K562 (cell line): Measurements from ENCODE around the gene KCNF1. TPM values are rescaled to one million over a fixed set of nuclear protein-coding genes. Genes with fewer than 3 reads are reported as not detected.

ENCODE experiments used
- ATAC-seq: fragments of 200-7000 bp; cut with Tn5 transposase; 3 replicates; pipeline ENCODE4 v1.9.1; 2020; ENCODE audit warnings: moderate library complexity
- BruUV-seq: library from RNA; stranded (reverse); fragments of 400-500 nt; replicated peaks from 2 replicates; lab custom pipeline; 2021; lab: Mats Ljungman, UMichigan
- CTCF ChIA-PET: fragments of 300-600 bp; formaldehyde crosslinking; extraction: SDS; loops from one replicate; lab custom pipeline; 2021; ENCODE audit warnings: low intra/inter-chr PET ratio; lab: Yijun Ruan, JAX
- POLR2A ChIA-PET: fragments of 300-600, 350-650 bp; sonication (Branson Sonifier 250); formaldehyde crosslinking; extraction: SDS; loops from one replicate; lab custom pipeline; 2021; ENCODE audit warnings: antibody characterized with exemption, inconsistent platforms; lab: Yijun Ruan, JAX
- DNase-seq, 4 experiments: peaks; one replicate each; pipeline versions ENCODE4 v3.0.0 to v3.0.0-alpha.2; 2011 to 2018; ENCODE audit warnings: low spot score in 3 of 4, mixed read lengths in 3 of 4; ENCODE audit errors: extremely low read depth in 1 of 4
- FAIRE-seq: peaks from 2 replicates; lab custom pipeline; 2011; peaks lifted over from hg19 to GRCh38; lab: Jason Lieb, UNC
- H2AFZ ChIP-seq: 2 replicates; pipeline ENCODE4 v1.6.0; 2011; ENCODE audit warnings: low read depth, low read length, control low read depth, inconsistent platforms
- H3K27ac ChIP-seq: fragments of 200-600 bp; 3 replicates; pipeline ENCODE4 v1.8.0; 2011; ENCODE audit warnings: low read depth, mild to moderate bottlenecking, control low read depth, inconsistent platforms, low read length, moderate library complexity, mixed read lengths; ENCODE audit errors: extremely low read depth
- H3K27me3 ChIP-seq, 2 experiments: fragments of 300-600 bp in 1 of 2; 2 replicates in 1 of 2; 3 replicates in 1 of 2; pipeline versions ENCODE4 v1.6.0 to v1.8.0; 2011; ENCODE audit warnings: inconsistent platforms in 2 of 2, low read length in 2 of 2, mild to moderate bottlenecking in 1 of 2, mixed read lengths in 1 of 2, moderate library complexity in 1 of 2; ENCODE audit not compliant: control insufficient read depth in 2 of 2, insufficient read depth in 2 of 2
- H3K36me3 ChIP-seq: fragments of 300-600 bp; 3 replicates; pipeline ENCODE4 v1.8.0; 2011; ENCODE audit warnings: mild to moderate bottlenecking, low read length, inconsistent platforms; ENCODE audit not compliant: control insufficient read depth, insufficient read depth
- H3K4me1 ChIP-seq, 2 experiments: fragments of 200-600 bp in 1 of 2; replicated peaks in 1 of 2; 2 replicates in 1 of 2; 3 replicates in 1 of 2; pipeline versions ENCODE4 v1.5.1 to v1.8.0; 2011; ENCODE audit warnings: inconsistent platforms in 2 of 2, low read length in 2 of 2, mild to moderate bottlenecking in 1 of 2, mixed read lengths in 1 of 2, moderate library complexity in 1 of 2; ENCODE audit not compliant: control insufficient read depth in 2 of 2, insufficient read depth in 2 of 2
- H3K4me2 ChIP-seq: 2 replicates; pipeline ENCODE4 v1.6.1; 2011; ENCODE audit warnings: low read length, control low read depth, inconsistent platforms, mixed read lengths; ENCODE audit not compliant: insufficient read depth
- H3K4me3 ChIP-seq: fragments of 200-600 bp; sonication (generic), shearing (Covaris generic); 2 replicates; pipeline ENCODE4 v1.5.1; 2016; ENCODE audit warnings: control low read depth, inconsistent platforms
- H3K79me2 ChIP-seq: fragments of 200-600 bp; 3 replicates; pipeline ENCODE4 v1.8.0; 2011; ENCODE audit warnings: low read length, inconsistent platforms; ENCODE audit not compliant: control insufficient read depth, insufficient read depth
- H3K9ac ChIP-seq, 2 experiments: 2 replicates each; pipeline versions ENCODE4 v1.6.0 to v1.6.1; 2011; ENCODE audit warnings: low read depth in 2 of 2, low read length in 2 of 2, control low read depth in 1 of 2, inconsistent platforms in 1 of 2, mild to moderate bottlenecking in 1 of 2, mixed read lengths in 1 of 2; ENCODE audit not compliant: insufficient read depth in 1 of 2
- H3K9me1 ChIP-seq: one replicate; pipeline ENCODE4 v1.6.0; 2011; ENCODE audit warnings: inconsistent platforms, mild to moderate bottlenecking, low read length, moderate library complexity; ENCODE audit not compliant: control insufficient read depth, insufficient read depth
- H3K9me3 ChIP-seq: replicated peaks from 2 replicates; pipeline ENCODE4 v1.5.1; 2011; ENCODE audit warnings: low read depth, low read length, inconsistent platforms; ENCODE audit not compliant: control insufficient read depth, insufficient read depth
- H4K20me1 ChIP-seq: replicated peaks from 2 replicates; pipeline ENCODE4 v1.6.1; 2011; ENCODE audit warnings: low read length, inconsistent platforms, mixed read lengths; ENCODE audit not compliant: control insufficient read depth, insufficient read depth
- CGGBP1 ChIP-seq: fragments of 250-450 bp; sonication (Bioruptor Pico); IDR thresholded peaks from 2 replicates; pipeline ENCODE4 v1.9.0; 2021; ENCODE audit warnings: mild to moderate bottlenecking
- CTBP1 ChIP-seq: fragments of 450-650 bp; IDR thresholded peaks from 2 replicates; pipeline ENCODE4 v1.6.1; 2016; ENCODE audit warnings: borderline replicate concordance
- DNMT1 ChIP-seq: fragments of 450-650 bp; IDR thresholded peaks from 2 replicates; pipeline ENCODE4 v1.6.1; 2016; ENCODE audit warnings: antibody characterized with exemption, mild to moderate bottlenecking
- HDAC8 ChIP-seq: fragments of 450-650 bp; IDR thresholded peaks from 2 replicates; pipeline ENCODE4 v1.6.1; 2016; ENCODE audit warnings: mild to moderate bottlenecking, missing genetic modification characterization, moderate library complexity, missing compliant biosample characterization
- MED1 ChIP-seq: sonication (generic); formaldehyde crosslinking; IDR thresholded peaks from 2 replicates; pipeline ENCODE4 v1.8.1; 2023; ENCODE audit warnings: missing genetic modification reagents, borderline replicate concordance
- MYBL2 ChIP-seq, 2 experiments: fragments of 450-650 bp in 1 of 2; sonication (generic) in 1 of 2; formaldehyde crosslinking in 1 of 2; IDR thresholded peaks; 2 replicates each; pipeline versions ENCODE4 v1.6.1 to v1.8.1; 2017 to 2022; ENCODE audit warnings: borderline replicate concordance in 1 of 2, inconsistent platforms in 1 of 2, low read depth in 1 of 2, mild to moderate bottlenecking in 1 of 2, missing genetic modification reagents in 1 of 2, moderate library complexity in 1 of 2
- NR0B1 ChIP-seq: fragments of 450-650 bp; IDR thresholded peaks from one replicate; pipeline ENCODE4 v1.6.1; 2018; ENCODE audit warnings: mild to moderate bottlenecking, moderate library complexity; ENCODE audit not compliant: partially characterized antibody
- NR3C1 ChIP-seq: sonication (generic); formaldehyde crosslinking; IDR thresholded peaks from 2 replicates; pipeline ENCODE4 v1.8.1; 2022; ENCODE audit warnings: missing genetic modification reagents
- PHB2 ChIP-seq: fragments of 450-650 bp; IDR thresholded peaks from 2 replicates; pipeline ENCODE4 v1.6.1; 2017; ENCODE audit warnings: low read depth
- TBL1XR1 ChIP-seq, 2 experiments: IDR thresholded peaks; 2 replicates each; pipeline ENCODE4 v1.6.1; 2012; ENCODE audit warnings: improper control_type of control experiment in 2 of 2, low read length in 2 of 2, mild to moderate bottlenecking in 1 of 2
- TEAD2 ChIP-seq: fragments of 450-650 bp; IDR thresholded peaks from 2 replicates; pipeline ENCODE4 v1.6.1; 2016; ENCODE audit warnings: missing genetic modification characterization, control low read depth, missing compliant biosample characterization
- U2AF2 ChIP-seq: fragments of 200-400 bp; formaldehyde crosslinking; optimal IDR thresholded peaks from 2 replicates; pipeline ENCODE3; 2017; ENCODE audit warnings: low read depth, mild to moderate bottlenecking, low read length
- ZC3H4 ChIP-seq: sonication (generic); formaldehyde crosslinking; IDR thresholded peaks from 2 replicates; pipeline ENCODE4 v1.9.0; 2021; ENCODE audit warnings: missing genetic modification reagents, borderline replicate concordance
- ZNF586 ChIP-seq: fragments of 450-650 bp; formaldehyde crosslinking; conservative IDR thresholded peaks from 2 replicates; pipeline ENCODE4 v1.4.0; 2020; ENCODE audit warnings: mild to moderate bottlenecking, moderate library complexity
- WGBS: fragments of 100-300 bp; shearing (Covaris generic); methylation state at CpG from one replicate; pipeline ENCODE4 v1.1.6; 2016; ENCODE audit warnings: low coverage, mixed read lengths; ENCODE audit not compliant: insufficient coverage; ENCODE audit errors: missing lambda C conversion rate; 5-methylcytosine and 5-hydroxymethylcytosine counted together
- in situ Hi-C: fragments of 300-500 bp; cut with MboI; formaldehyde crosslinking; loops from 4 replicates; pipeline ENCODE4 v1.15.0; 2018; ENCODE audit warnings: inconsistent platforms, mixed read lengths
- intact Hi-C: fragments of 100-400 bp; cut with micrococcal nuclease; formaldehyde crosslinking; loops from 2 replicates; pipeline ENCODE4 v1.14.2; 2022
- polyA plus RNA-seq, 8 experiments: library from polyadenylated mRNA; depleted of rRNA in 4 of 8; stranded (reverse) in 5 of 8; unstranded in 3 of 8; fragments of >200 nt; fragmentation: Nextera tagmentation in 2 of 8; fragmentation: Illumina TruSeq in 1 of 8; extraction: Ambion mirVana in 2 of 8; extraction: Trizol in 1 of 8; gene quantifications; 2 replicates each; pipeline versions ENCODE4 v1.2.1 to v1.2.3, GENCODE V29; 2011 to 2014; ENCODE audit warnings: inconsistent platforms in 1 of 8, missing spikeins in 1 of 8
- total RNA-seq, 7 experiments: library from RNA; depleted of rRNA in 6 of 7; stranded (reverse); fragments of >200 nt in 6 of 7; fragmentation: Illumina TruSeq in 2 of 7; extraction: Trizol in 2 of 7; gene quantifications; 2 replicates each; pipeline versions ENCODE4 v1.2.1 to v1.2.3, GENCODE V29; 2011 to 2021; ENCODE audit warnings: low replicate concordance in 1 of 7
- TF ChIP-seq, protein P1 (sequence below): sonication (generic); formaldehyde crosslinking; IDR thresholded peaks from 2 replicates; pipeline ENCODE4 v1.8.0; 2022; ENCODE audit warnings: mild to moderate bottlenecking, missing genetic modification reagents
- TF ChIP-seq, protein P2 (sequence below), 3 experiments: fragments of 200-800 bp in 1 of 3; sonication (Bioruptor generic) in 1 of 3; sonication (generic) in 1 of 3; formaldehyde crosslinking in 1 of 3; IDR thresholded peaks; 2 replicates each; pipeline versions ENCODE4 v1.6.1 to v1.8.0; 2016 to 2022; ENCODE audit warnings: mild to moderate bottlenecking in 2 of 3, missing compliant biosample characterization in 2 of 3, missing genetic modification characterization in 2 of 3, missing genetic modification reagents in 1 of 3
- TF ChIP-seq, protein P3 (sequence below): fragments of 150-350 bp; conservative IDR thresholded peaks from 2 replicates; pipeline ENCODE4 v1.6.1; 2014; ENCODE audit warnings: low read length

The KCNF1 gene
- total and polyA plus RNA-seq, 9 of the 15 experiments (the other 6 are each of a cell fraction or from before 2014, with no cell fraction given), result not detected

- ChIA-PET POLR2A (no interaction called here), CTCF (no interaction called here)
- 4% methylated on average over 5 of the region's 5 CpGs for WGBS
- Histone ChIP-seq H3K27me3 (peaks cover 17 to 36% of the 10 kb centered on the region in 2 experiments; a peak in 4 of 5 replicates), H3K9me1 (no peaks in the 10 kb centered on the region), H3K4me2 (no peak overlapping the region), H4K20me1 (no peaks in the 10 kb centered on the region), H3K4me3 (no peak overlapping the region), H2AFZ (no peak overlapping the region), H3K9ac (no peak overlapping the region), H3K36me3 (no peaks in the 10 kb centered on the region), H3K9me3 (no peaks in the 10 kb centered on the region), H3K4me1 (peaks cover 0 to 4% of the 10 kb centered on the region in 2 experiments; a peak in 3 of 5 replicates), H3K27ac (no peak overlapping the region), H3K79me2 (no peaks in the 10 kb centered on the region)
- TF ChIP-seq CGGBP1 (no peak), PHB2 (no peak), DNMT1 (no peak), TEAD2 (tag) (no peak), CTBP1 (no peak), U2AF2 (no peak), ZC3H4 (CRISPR knock-in tag) (no peak), HDAC8 (tag) (no peak), NR0B1 (no peak), MED1 (CRISPR knock-in tag) (no peak), TBL1XR1 (IDR thresholded peaks at IDR 0.05; ENCODE audit: low read length in 2 of 2) (no peak), ZNF586 (no peak), MYBL2 (IDR thresholded peaks at IDR 0.05; ENCODE audit: low read depth) (no peak), MYBL2 (CRISPR knock-in tag; IDR thresholded peaks at IDR 0.05; ENCODE audit: borderline replicate concordance) (no peak), NR3C1 (no peak)
- TF ChIP-seq, protein P1, sequence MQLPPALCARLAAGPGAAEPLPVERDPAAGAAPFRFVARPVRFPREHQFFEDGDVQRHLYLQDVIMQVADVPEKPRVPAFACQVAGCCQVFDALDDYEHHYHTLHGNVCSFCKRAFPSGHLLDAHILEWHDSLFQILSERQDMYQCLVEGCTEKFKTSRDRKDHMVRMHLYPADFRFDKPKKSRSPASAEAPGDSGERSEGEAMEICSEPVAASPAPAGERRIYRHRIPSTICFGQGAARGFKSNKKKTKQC (CRISPR knock-in tag), result no peak
- TF ChIP-seq, protein P2, sequence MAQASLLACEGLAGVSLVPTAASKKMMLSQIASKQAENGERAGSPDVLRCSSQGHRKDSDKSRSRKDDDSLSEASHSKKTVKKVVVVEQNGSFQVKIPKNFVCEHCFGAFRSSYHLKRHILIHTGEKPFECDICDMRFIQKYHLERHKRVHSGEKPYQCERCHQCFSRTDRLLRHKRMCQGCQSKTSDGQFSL (CRISPR knock-in tag; IDR thresholded peaks at IDR 0.05), result no peak
- TF ChIP-seq, protein P2 (tag; IDR thresholded peaks at IDR 0.05), result no peak
- TF ChIP-seq, protein P3, sequence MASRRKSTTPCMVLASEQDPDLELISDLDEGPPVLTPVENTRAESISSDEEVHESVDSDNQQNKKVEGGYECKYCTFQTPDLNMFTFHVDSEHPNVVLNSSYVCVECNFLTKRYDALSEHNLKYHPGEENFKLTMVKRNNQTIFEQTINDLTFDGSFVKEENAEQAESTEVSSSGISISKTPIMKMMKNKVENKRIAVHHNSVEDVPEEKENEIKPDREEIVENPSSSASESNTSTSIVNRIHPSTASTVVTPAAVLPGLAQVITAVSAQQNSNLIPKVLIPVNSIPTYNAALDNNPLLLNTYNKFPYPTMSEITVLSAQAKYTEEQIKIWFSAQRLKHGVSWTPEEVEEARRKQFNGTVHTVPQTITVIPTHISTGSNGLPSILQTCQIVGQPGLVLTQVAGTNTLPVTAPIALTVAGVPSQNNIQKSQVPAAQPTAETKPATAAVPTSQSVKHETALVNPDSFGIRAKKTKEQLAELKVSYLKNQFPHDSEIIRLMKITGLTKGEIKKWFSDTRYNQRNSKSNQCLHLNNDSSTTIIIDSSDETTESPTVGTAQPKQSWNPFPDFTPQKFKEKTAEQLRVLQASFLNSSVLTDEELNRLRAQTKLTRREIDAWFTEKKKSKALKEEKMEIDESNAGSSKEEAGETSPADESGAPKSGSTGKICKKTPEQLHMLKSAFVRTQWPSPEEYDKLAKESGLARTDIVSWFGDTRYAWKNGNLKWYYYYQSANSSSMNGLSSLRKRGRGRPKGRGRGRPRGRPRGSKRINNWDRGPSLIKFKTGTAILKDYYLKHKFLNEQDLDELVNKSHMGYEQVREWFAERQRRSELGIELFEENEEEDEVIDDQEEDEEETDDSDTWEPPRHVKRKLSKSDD, result no peak
- FAIRE-seq (no peak), ATAC-seq (no peak), DNase-seq (no peak)
- intact Hi-C loops (no loop called here), in situ Hi-C loops (no loop called here)
- BruUV-seq, result no TSS peak
Observed at GRCh38 chr2:10884574-10884975, 27.2 kb upstream of the KCNF1 start.
